Body of pancreas (tissue), 4 donors: ENCODE measurements around the gene CLDN2. TPM values are rescaled to one million over a fixed set of nuclear protein-coding genes. Genes with fewer than 3 reads are reported as not detected.

Source experiments
- ATAC-seq: fragments of 150-250 bp; one replicate; pipeline ENCODE4 v1.9.1; 2016
- DNase-seq, 4 donors: peaks; one replicate each; pipeline ENCODE4 v3.0.0-alpha.2; 2019
- H3K27ac ChIP-seq, 4 donors: fragments of 200-600 bp; sonication (generic); 1 replicate in 3 of 4; 2 replicates in 1 of 4; pipeline versions ENCODE4 v1.5.1 to v1.6.1; 2016 to 2019; ENCODE audit warnings: mild to moderate bottlenecking in 1 of 4, mixed read lengths in 1 of 4, moderate library complexity in 1 of 4
- H3K27me3 ChIP-seq, 2 donors: fragments of 200-600 bp; sonication (generic); one replicate each; pipeline ENCODE4 v1.6.0; 2016; ENCODE audit warnings: mild to moderate bottlenecking in 1 of 2
- H3K36me3 ChIP-seq, 2 donors: fragments of 200-600 bp; sonication (generic); replicated peaks in 1 of 2; 2 replicates each; pipeline ENCODE4 v1.5.1; 2016; ENCODE audit warnings: low read depth in 2 of 2; ENCODE audit not compliant: insufficient read depth in 1 of 2
- H3K4me1 ChIP-seq: fragments of 200-600 bp; sonication (generic); one replicate; pipeline ENCODE4 v1.6.0; 2016
- H3K4me3 ChIP-seq, 2 donors: fragments of 200-600 bp; sonication (generic); 1 replicate in 1 of 2; 2 replicates in 1 of 2; pipeline ENCODE4 v1.5.1; 2016 to 2019
- H3K9me3 ChIP-seq, 3 donors: fragments of 200-600 bp; sonication (generic); 1 replicate in 2 of 3; 2 replicates in 1 of 3; pipeline ENCODE4 v1.5.1; 2016
- POLR2A ChIP-seq, 3 donors: fragments of 450-650 bp; IDR thresholded peaks; one replicate each; pipeline ENCODE4 v1.6.1; 2016; ENCODE audit warnings: antibody characterized with exemption in 3 of 3, mild to moderate bottlenecking in 2 of 3
- WGBS, 2 donors: methylation state at CpG; one replicate each; pipeline ENCODE4 v1.1.5; 2017; 5-methylcytosine and 5-hydroxymethylcytosine counted together
- intact Hi-C: fragments of 100-400 bp; cut with DNase I; formaldehyde crosslinking; loops from one replicate; pipeline ENCODE4 v1.15.1; 2023
- total RNA-seq, 2 donors: library from RNA; depleted of rRNA; stranded (reverse); fragments of >200 nt; gene quantifications; one replicate each; pipeline ENCODE4 v1.1.0, GENCODE V29; 2016
- TF ChIP-seq, protein P1 (sequence below), 7 experiments: fragments of 450-650 bp in 4 of 7; fragments of 200-600 bp in 3 of 7; sonication (generic) in 3 of 7; IDR thresholded peaks; one replicate each; pipeline ENCODE4 v1.5.1; 2016 to 2019; ENCODE audit warnings: antibody characterized with exemption in 7 of 7

CLDN2 gene
- total RNA-seq, 2 donors from 2014 or later = 0.33 to 6.0 TPM

DNA sequence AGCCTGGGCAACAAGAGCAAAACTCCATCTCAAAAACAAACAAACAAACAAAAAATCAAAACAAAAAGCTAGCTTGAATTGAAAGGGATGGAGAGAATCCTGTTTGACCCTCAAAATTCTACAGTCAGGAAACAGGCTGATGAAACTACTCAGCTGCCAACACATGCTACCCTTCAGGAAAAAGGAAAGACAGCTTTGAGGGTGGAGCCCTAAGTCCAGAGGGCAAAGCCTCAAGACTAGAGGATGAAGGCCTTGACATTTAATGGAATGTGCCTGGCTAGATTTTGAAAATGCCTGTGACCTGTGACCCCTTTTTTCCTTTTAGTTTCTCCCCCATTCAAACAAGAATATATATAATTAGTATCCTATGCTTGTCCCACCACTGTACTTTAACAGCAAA lies 52.7 kb downstream of the CLDN2 start:
- no peaks in the 10 kb centered on the region for H3K36me3 ChIP-seq
- H3K27me3 ChIP-seq = no peaks in the 10 kb centered on the region
- H3K4me1 ChIP-seq = no peaks in the 10 kb centered on the region
- intact Hi-C loops = no loop called here
- TF ChIP-seq POLR2A (IDR thresholded peaks at IDR 0.05) = no peak
- TF ChIP-seq, protein P1, sequence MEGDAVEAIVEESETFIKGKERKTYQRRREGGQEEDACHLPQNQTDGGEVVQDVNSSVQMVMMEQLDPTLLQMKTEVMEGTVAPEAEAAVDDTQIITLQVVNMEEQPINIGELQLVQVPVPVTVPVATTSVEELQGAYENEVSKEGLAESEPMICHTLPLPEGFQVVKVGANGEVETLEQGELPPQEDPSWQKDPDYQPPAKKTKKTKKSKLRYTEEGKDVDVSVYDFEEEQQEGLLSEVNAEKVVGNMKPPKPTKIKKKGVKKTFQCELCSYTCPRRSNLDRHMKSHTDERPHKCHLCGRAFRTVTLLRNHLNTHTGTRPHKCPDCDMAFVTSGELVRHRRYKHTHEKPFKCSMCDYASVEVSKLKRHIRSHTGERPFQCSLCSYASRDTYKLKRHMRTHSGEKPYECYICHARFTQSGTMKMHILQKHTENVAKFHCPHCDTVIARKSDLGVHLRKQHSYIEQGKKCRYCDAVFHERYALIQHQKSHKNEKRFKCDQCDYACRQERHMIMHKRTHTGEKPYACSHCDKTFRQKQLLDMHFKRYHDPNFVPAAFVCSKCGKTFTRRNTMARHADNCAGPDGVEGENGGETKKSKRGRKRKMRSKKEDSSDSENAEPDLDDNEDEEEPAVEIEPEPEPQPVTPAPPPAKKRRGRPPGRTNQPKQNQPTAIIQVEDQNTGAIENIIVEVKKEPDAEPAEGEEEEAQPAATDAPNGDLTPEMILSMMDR (IDR thresholded peaks at IDR 0.05) = no peak
- no peak overlapping the region for H3K4me3 ChIP-seq
- DNase-seq = no peak
- H3K27ac ChIP-seq = no peak overlapping the region
- H3K9me3 ChIP-seq = no peaks in the 10 kb centered on the region
- no peak for ATAC-seq

GRCh38 chrX:106973433-106974149 lies 53.4 kb downstream of the CLDN2 start:
- Histone ChIP-seq H3K4me3 (no peak overlapping the region), H3K4me1 (no peaks in the 10 kb centered on the region), H3K36me3 (no peaks in the 10 kb centered on the region), H3K27me3 (no peaks in the 10 kb centered on the region), H3K27ac (no peak overlapping the region), H3K9me3 (no peaks in the 10 kb centered on the region)
- WGBS, 2 donors = 59 to 65% methylated on average over 5 of the region's 5 CpGs
- intact Hi-C loops = no loop called here
- TF ChIP-seq, protein P1 (IDR thresholded peaks at IDR 0.05) = no peak
- TF ChIP-seq POLR2A (IDR thresholded peaks at IDR 0.05) = no peak
- DNase-seq (no peak), ATAC-seq (no peak)

DNA sequence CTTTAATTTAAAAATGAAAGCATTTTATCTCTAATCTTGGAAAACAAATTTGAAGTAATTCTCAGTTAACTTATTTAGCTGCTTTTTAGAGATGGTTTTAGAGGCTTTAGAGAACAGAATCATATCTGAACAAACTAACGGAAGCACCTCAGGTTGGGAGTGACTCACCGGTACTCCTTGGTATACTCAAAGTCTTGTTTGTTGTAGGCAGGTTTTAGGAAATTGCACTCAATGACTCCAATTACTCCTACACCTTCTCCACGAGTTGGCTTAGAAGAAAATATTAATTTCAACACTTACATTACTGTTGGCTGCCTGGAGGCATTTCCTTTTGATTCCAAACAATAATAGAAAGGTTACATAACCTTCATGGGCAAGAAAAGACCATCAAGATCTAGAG lies 56.2 kb downstream of the CLDN2 start:
- ATAC-seq = no peak
- DNase-seq = no peak
- Histone ChIP-seq H3K27me3 (no peaks in the 10 kb centered on the region), H3K36me3 (no peaks in the 10 kb centered on the region), H3K27ac (no peak overlapping the region), H3K4me1 (no peaks in the 10 kb centered on the region), H3K4me3 (no peak overlapping the region), H3K9me3 (no peaks in the 10 kb centered on the region)
- intact Hi-C loops = no loop called here
- TF ChIP-seq POLR2A (IDR thresholded peaks at IDR 0.05) = no peak
- TF ChIP-seq, protein P1 (IDR thresholded peaks at IDR 0.05) = no peak
- WGBS, 2 donors = 88 to 92% methylated on average over 3 of the region's 3 CpGs

Other genes with a start within 250 kb of the CLDN2 start
- 10 to 100 TPM; 18.9 to 20.4 TPM for gene RNF128, start 193.7 kb upstream of the CLDN2 start, total RNA-seq
- gene TBC1D8B, start 117.7 kb upstream of the CLDN2 start, total RNA-seq = 10 to 100 TPM; 10.6 to 14.5 TPM
- not detected for gene RIPPLY1, start 17.1 kb upstream of the CLDN2 start, total RNA-seq
- 10 to 100 TPM in 1 of 2 donors, 1 to 10 TPM in 1; 6.9 to 15.6 TPM for gene MORC4, start 79.8 kb downstream of the CLDN2 start, total RNA-seq
- gene RBM41, start 198.4 kb downstream of the CLDN2 start, total RNA-seq = 10 to 100 TPM; 10.1 to 11.2 TPM